HG03280 (cell line): ENCODE data around the gene MACROD1.

Experiments used
- ATAC-seq: cut with Tn5 transposase; IDR thresholded peaks from one replicate; pipeline ENCODE4 v1.9.1; 2021; ENCODE audit warnings: mild to moderate bottlenecking, moderate library complexity; ENCODE audit not compliant: unreplicated experiment

The MACROD1 gene

GRCh38 chr11:64165842-64166635, at the start of gene MACROD1:
TSS of gene MACROD1 (minus strand) at chr11:64166113. CDS start at chr11:64165994, 119 bp downstream.
- peak; percentile 75 for ATAC-seq

GRCh38 chr11:64211181-64211872, 45.4 kb upstream of the MACROD1 start:
- no peak for ATAC-seq

GRCh38 chr11:64210301-64211020, 44.5 kb upstream of the MACROD1 start:
- no peak for ATAC-seq

GRCh38 chr11:64209563-64209843, 43.6 kb upstream of the MACROD1 start:
- ATAC-seq = no peak

- ATAC-seq = no peak
Observed at GRCh38 chr11:64208796-64209562, 43.1 kb upstream of the MACROD1 start.

- ATAC-seq = no peak
Observed at GRCh38 chr11:64208086-64208795, 42.3 kb upstream of the MACROD1 start.

- ATAC-seq = peak; percentile 41
Observed at GRCh38 chr11:64207256-64208085, 41.6 kb upstream of the MACROD1 start.

GRCh38 chr11:64206457-64207255, 40.7 kb upstream of the MACROD1 start, which contains the start of gene FERMT3:
TSS of gene FERMT3 (plus strand) at chr11:64206721. CDS start at chr11:64207365, 644 bp downstream.
- no peak for ATAC-seq

GRCh38 chr11:64204464-64204989, 38.6 kb upstream of the MACROD1 start:
- ATAC-seq = no peak

GRCh38 chr11:64204080-64204440, 38.1 kb upstream of the MACROD1 start:
- no peak for ATAC-seq

GRCh38 chr11:64203421-64204079, 37.6 kb upstream of the MACROD1 start:
- no peak for ATAC-seq

- ATAC-seq = no peak
Observed at GRCh38 chr11:64202992-64203391, 37.1 kb upstream of the MACROD1 start.

GRCh38 chr11:64201543-64201942, 35.6 kb upstream of the MACROD1 start:
- no peak for ATAC-seq

- ATAC-seq = no peak
Observed at GRCh38 chr11:64198511-64198910, 32.6 kb upstream of the MACROD1 start.

- no peak for ATAC-seq
Observed at GRCh38 chr11:64196626-64197025, 30.7 kb upstream of the MACROD1 start.

- ATAC-seq = no peak
Observed at GRCh38 chr11:64192434-64192833, 26.5 kb upstream of the MACROD1 start.

GRCh38 chr11:64186492-64187165, 20.7 kb upstream of the MACROD1 start:
- no peak for ATAC-seq
